Measurements from ENCODE around the gene SELENON. TPM values are rescaled to one million over a fixed set of nuclear protein-coding genes. Genes with fewer than 3 reads are reported as not detected.

The SELENON gene
- total and polyA plus RNA-seq, 9 of the 15 experiments (the other 6 are each of a cell fraction or from before 2014, with no cell fraction given) = 0.43 to 26.7 (median 7.0) TPM

DNA sequence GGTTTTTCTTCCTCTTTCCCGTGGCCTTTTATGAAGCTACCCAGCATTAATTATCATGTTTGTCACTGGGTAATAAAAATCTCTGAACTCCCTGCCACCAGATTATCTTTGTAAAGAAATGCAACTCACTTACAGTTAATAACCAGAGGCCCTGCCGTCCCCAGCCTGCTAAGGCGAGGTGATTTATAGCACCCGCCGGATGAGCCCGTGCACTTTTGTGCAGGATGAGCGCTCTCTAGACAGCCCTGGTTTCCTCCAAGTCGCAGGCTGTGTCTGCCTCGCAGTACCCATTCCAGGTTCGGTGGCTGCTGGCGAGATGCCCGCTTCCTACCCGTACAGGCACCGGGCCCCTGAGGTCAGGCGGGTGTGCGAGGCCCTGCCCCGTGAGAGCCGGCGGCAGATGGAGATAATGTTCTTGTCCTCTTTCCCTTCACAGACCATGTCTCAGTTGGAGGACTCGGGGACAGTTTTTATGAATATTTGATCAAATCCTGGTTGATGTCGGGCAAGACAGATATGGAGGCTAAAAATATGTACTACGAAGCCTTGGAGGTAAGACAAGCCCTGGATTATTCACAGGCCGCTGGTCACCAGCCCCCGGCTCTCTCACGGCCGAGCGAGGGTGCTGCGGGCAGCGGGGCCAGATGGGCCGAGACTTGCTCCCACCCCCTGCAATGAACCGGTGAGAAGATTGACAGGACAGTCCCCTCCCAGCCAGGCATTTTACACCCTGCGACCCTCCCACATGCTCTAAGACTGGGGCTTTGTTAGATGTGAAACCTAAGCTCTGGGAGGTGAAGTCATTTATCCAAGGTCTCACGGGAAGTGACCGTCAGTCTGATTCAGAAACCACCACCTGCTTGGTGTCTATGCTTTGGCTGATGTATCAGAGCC, 28.5 kb upstream of the SELENON start:
- intact Hi-C loops (cut with micrococcal nuclease) (no loop called here), in situ Hi-C loops (cut with MboI) (no loop called here)
- FAIRE-seq = no peak
- Histone ChIP-seq H3K4me3 (no peak overlapping the region), H3K27me3 (ENCODE audit: control insufficient read depth in 2 of 2, insufficient read depth in 2 of 2, low read length in 2 of 2) (peaks cover 4 to 36% of the 10 kb centered on the region in 2 experiments; a peak in 4 of 5 replicates), H3K9me1 (ENCODE audit: control insufficient read depth, insufficient read depth, low read length) (no peaks in the 10 kb centered on the region), H3K4me1 (replicated peaks in 1 of 2; ENCODE audit: control insufficient read depth in 2 of 2, insufficient read depth in 2 of 2, low read length in 2 of 2) (peaks cover 0 to 30% of the 10 kb centered on the region in 2 experiments; a peak in 3 of 5 replicates), H3K4me2 (ENCODE audit: insufficient read depth, low read length) (no peak overlapping the region), H3K9me3 (replicated peaks; ENCODE audit: control insufficient read depth, insufficient read depth, low read depth, low read length) (no peaks in the 10 kb centered on the region; the same call in 1 of the 2 replicates), H3K9ac (ENCODE audit: insufficient read depth in 1 of 2, low read depth in 2 of 2, low read length in 2 of 2) (peak overlapping the region in 1 of 2 experiments; percentile 56; a peak in 2 of 4 replicates), H3K27ac (ENCODE audit: extremely low read depth, low read depth, low read length) (no peak overlapping the region), H2AFZ (ENCODE audit: low read depth, low read length) (no peak overlapping the region), H3K79me2 (ENCODE audit: control insufficient read depth, insufficient read depth, low read length) (no peaks in the 10 kb centered on the region), H4K20me1 (replicated peaks; ENCODE audit: control insufficient read depth, insufficient read depth, low read length) (peaks cover 7% of the 10 kb centered on the region; the same call in 1 of the 2 replicates), H3K36me3 (ENCODE audit: control insufficient read depth, insufficient read depth, low read length) (no peaks in the 10 kb centered on the region)
- CTCF ChIA-PET (ENCODE audit: low intra/inter-chr PET ratio) = no interaction called here
- ATAC-seq = peak; percentile 75
- no TSS peak for BruUV-seq (replicated peaks)
- POLR2A ChIA-PET = interaction anchor here (0.8 to 2.1 kb wide), 3 partner anchors 12 to 222 kb away, joined by 3 to 8 read pairs (median 3); no protein-coding TSS in a partner anchor
- 20% methylated on average over 34 of the region's 34 CpGs for WGBS (ENCODE audit: insufficient coverage, low coverage, missing lambda C conversion rate)
- DNase-seq (ENCODE audit: extremely low read depth in 1 of 4, low spot score in 3 of 4) = no peak
- TF ChIP-seq RCOR1 (IDR thresholded peaks at IDR 0.05; ENCODE audit: borderline replicate concordance in 1 of 2, low read depth in 2 of 2, low read length in 2 of 2) = peak in 1 of 2 experiments; percentile 79; a peak in 2 of 4 replicates
- TF ChIP-seq, protein P1, sequence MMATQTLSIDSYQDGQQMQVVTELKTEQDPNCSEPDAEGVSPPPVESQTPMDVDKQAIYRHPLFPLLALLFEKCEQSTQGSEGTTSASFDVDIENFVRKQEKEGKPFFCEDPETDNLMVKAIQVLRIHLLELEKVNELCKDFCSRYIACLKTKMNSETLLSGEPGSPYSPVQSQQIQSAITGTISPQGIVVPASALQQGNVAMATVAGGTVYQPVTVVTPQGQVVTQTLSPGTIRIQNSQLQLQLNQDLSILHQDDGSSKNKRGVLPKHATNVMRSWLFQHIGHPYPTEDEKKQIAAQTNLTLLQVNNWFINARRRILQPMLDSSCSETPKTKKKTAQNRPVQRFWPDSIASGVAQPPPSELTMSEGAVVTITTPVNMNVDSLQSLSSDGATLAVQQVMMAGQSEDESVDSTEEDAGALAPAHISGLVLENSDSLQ (IDR thresholded peaks at IDR 0.05) = peak; percentile 92
- TF ChIP-seq, protein P2, sequence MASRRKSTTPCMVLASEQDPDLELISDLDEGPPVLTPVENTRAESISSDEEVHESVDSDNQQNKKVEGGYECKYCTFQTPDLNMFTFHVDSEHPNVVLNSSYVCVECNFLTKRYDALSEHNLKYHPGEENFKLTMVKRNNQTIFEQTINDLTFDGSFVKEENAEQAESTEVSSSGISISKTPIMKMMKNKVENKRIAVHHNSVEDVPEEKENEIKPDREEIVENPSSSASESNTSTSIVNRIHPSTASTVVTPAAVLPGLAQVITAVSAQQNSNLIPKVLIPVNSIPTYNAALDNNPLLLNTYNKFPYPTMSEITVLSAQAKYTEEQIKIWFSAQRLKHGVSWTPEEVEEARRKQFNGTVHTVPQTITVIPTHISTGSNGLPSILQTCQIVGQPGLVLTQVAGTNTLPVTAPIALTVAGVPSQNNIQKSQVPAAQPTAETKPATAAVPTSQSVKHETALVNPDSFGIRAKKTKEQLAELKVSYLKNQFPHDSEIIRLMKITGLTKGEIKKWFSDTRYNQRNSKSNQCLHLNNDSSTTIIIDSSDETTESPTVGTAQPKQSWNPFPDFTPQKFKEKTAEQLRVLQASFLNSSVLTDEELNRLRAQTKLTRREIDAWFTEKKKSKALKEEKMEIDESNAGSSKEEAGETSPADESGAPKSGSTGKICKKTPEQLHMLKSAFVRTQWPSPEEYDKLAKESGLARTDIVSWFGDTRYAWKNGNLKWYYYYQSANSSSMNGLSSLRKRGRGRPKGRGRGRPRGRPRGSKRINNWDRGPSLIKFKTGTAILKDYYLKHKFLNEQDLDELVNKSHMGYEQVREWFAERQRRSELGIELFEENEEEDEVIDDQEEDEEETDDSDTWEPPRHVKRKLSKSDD (conservative IDR thresholded peaks at IDR 0.05; ENCODE audit: low read length) = no peak
- peak; percentile 45 for TF ChIP-seq L3MBTL2 (IDR thresholded peaks at IDR 0.05)
- TF ChIP-seq, protein P3, sequence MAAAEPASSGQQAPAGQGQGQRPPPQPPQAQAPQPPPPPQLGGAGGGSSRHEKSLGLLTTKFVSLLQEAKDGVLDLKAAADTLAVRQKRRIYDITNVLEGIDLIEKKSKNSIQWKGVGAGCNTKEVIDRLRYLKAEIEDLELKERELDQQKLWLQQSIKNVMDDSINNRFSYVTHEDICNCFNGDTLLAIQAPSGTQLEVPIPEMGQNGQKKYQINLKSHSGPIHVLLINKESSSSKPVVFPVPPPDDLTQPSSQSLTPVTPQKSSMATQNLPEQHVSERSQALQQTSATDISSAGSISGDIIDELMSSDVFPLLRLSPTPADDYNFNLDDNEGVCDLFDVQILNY (CRISPR knock-in tag; IDR thresholded peaks at IDR 0.05) = 0 out of 2 replicates have a peak, but pooled peaks have one; percentile 38
- TF ChIP-seq SMARCE1 (IDR thresholded peaks at IDR 0.05) = no peak
- peak; percentile 97 for TF ChIP-seq MEIS2 (IDR thresholded peaks at IDR 0.05; ENCODE audit: partially characterized antibody)
- 0 out of 4 replicates have a peak, but pooled peaks of 1 of the 2 experiments have one; percentile 19 for TF ChIP-seq NRF1 (conservative IDR thresholded peaks at IDR 0.05 in 1 of 2, IDR thresholded peaks at IDR 0.05 in 1 of 2)
- TF ChIP-seq, protein P4, sequence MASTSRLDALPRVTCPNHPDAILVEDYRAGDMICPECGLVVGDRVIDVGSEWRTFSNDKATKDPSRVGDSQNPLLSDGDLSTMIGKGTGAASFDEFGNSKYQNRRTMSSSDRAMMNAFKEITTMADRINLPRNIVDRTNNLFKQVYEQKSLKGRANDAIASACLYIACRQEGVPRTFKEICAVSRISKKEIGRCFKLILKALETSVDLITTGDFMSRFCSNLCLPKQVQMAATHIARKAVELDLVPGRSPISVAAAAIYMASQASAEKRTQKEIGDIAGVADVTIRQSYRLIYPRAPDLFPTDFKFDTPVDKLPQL (IDR thresholded peaks at IDR 0.05; ENCODE audit: extremely low read depth, insufficient read length) = no peak
- TF ChIP-seq RBM22 (IDR thresholded peaks at IDR 0.05; ENCODE audit: low read depth, low read length, poor library complexity, severe bottlenecking) = no peak
- TF ChIP-seq, protein P5, sequence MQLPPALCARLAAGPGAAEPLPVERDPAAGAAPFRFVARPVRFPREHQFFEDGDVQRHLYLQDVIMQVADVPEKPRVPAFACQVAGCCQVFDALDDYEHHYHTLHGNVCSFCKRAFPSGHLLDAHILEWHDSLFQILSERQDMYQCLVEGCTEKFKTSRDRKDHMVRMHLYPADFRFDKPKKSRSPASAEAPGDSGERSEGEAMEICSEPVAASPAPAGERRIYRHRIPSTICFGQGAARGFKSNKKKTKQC (CRISPR knock-in tag; IDR thresholded peaks at IDR 0.05) = no peak
- no peak for TF ChIP-seq CBX8 (IDR thresholded peaks at IDR 0.05; ENCODE audit: borderline replicate concordance, extremely low read depth, low read depth, low read length, poor library complexity, severe bottlenecking)

Data from K562 (cell line).